DND-41 (cell line): ENCODE results near the gene HSD17B1.

Source experiments
- EZH2 ChIP-seq: IDR thresholded peaks from 3 replicates; pipeline ENCODE4 v1.6.1; 2012; ENCODE audit warnings: borderline replicate concordance, low read depth, mild to moderate bottlenecking, moderate library complexity, low read length, inconsistent platforms; ENCODE audit not compliant: severe bottlenecking
- TF ChIP-seq, protein P1 (sequence below): IDR thresholded peaks from 2 replicates; pipeline ENCODE4 v1.5.1; 2012; ENCODE audit warnings: borderline replicate concordance, low read length, moderate library complexity, mild to moderate bottlenecking; ENCODE audit not compliant: poor library complexity, severe bottlenecking; ENCODE audit errors: extremely low read depth

DNA sequence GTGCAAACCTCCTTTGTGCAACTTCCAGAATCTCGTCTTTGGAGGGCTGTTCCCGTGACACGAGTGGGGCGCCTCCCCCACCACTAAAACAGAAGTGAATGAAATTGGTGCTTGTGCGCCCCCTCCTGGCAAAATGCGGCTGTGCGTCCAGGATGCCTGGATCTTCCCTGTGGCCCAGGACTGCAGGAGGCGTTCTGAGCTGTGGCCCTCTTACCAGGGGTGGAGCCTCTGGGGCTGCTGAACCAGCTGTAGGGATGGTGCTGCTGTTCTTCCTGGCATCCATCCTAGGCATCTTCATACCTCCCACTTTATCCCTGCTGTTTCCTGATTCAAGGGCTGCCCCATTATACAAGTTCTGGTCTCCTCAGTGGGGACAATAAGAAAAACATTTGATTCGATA lies 35.2 kb upstream of the HSD17B1 start:
- TF ChIP-seq, protein P1, sequence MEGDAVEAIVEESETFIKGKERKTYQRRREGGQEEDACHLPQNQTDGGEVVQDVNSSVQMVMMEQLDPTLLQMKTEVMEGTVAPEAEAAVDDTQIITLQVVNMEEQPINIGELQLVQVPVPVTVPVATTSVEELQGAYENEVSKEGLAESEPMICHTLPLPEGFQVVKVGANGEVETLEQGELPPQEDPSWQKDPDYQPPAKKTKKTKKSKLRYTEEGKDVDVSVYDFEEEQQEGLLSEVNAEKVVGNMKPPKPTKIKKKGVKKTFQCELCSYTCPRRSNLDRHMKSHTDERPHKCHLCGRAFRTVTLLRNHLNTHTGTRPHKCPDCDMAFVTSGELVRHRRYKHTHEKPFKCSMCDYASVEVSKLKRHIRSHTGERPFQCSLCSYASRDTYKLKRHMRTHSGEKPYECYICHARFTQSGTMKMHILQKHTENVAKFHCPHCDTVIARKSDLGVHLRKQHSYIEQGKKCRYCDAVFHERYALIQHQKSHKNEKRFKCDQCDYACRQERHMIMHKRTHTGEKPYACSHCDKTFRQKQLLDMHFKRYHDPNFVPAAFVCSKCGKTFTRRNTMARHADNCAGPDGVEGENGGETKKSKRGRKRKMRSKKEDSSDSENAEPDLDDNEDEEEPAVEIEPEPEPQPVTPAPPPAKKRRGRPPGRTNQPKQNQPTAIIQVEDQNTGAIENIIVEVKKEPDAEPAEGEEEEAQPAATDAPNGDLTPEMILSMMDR: peak; percentile 100
- no peak for TF ChIP-seq EZH2
